HCT116 (cell line): ENCODE data around the gene CCDC54.

Source experiments
- ELF1 ChIP-seq: IDR thresholded peaks from 2 replicates; pipeline ENCODE4 v1.6.1; 2012; ENCODE audit warnings: low read depth, borderline replicate concordance
- EZH2phosphoT487 ChIP-seq: fragments of 200-600 bp; IDR thresholded peaks from 2 replicates; pipeline ENCODE4 v1.6.1; 2018; ENCODE audit warnings: antibody characterized with exemption, borderline replicate concordance
- POLR2A ChIP-seq: IDR thresholded peaks from 2 replicates; pipeline ENCODE4 v1.7.0; 2011; ENCODE audit warnings: borderline replicate concordance; ENCODE audit not compliant: insufficient read depth, insufficient read length; ENCODE audit errors: extremely low read depth
- RAD21 ChIP-seq: IDR thresholded peaks from 2 replicates; pipeline ENCODE4 v1.6.1; 2012; ENCODE audit warnings: low read depth, mild to moderate bottlenecking
- SP1 ChIP-seq: IDR thresholded peaks from 2 replicates; pipeline ENCODE4 v1.6.1; 2012; ENCODE audit warnings: low read depth
- TF ChIP-seq, protein P1 (sequence below), 3 experiments: fragments of 200-600 bp in 1 of 3; sonication (generic) in 1 of 3; IDR thresholded peaks in 2 of 3; conservative IDR thresholded peaks in 1 of 3; 2 replicates each; pipeline ENCODE4 v1.5.1; 2012 to 2017; ENCODE audit warnings: low read depth in 2 of 3, low read length in 2 of 3, antibody characterized with exemption in 1 of 3, borderline replicate concordance in 1 of 3, control low read depth in 1 of 3, mild to moderate bottlenecking in 1 of 3, mixed read lengths in 1 of 3, mixed run types in 1 of 3, moderate library complexity in 1 of 3; ENCODE audit not compliant: insufficient read depth in 1 of 3
- TF ChIP-seq, protein P2 (sequence below): IDR thresholded peaks from 2 replicates; pipeline ENCODE4 v1.6.1; 2012

DNA sequence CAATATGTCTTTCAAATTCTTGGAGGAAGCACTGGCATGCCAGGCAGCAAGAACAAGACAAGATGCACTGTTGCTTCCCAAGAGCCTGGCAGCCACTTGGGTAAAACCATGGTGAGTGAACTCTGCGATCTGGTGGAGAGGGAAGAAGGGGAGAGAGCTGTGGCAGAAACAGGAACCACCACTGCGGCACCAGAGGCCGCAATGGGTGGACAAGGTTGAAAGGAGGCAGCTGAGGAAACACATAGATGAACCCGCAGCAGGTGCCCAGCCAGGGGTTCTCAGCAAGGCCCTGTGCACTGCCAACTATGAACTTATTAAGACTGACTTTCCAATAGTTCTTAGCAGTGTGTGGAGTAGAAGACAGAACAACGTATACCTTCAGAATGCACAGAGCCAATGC, 48.2 kb upstream of the CCDC54 start:
- TF ChIP-seq RAD21 (no peak), POLR2A (no peak), SP1 (no peak), ELF1 (no peak), EZH2phosphoT487 (no peak)
- TF ChIP-seq, protein P1, sequence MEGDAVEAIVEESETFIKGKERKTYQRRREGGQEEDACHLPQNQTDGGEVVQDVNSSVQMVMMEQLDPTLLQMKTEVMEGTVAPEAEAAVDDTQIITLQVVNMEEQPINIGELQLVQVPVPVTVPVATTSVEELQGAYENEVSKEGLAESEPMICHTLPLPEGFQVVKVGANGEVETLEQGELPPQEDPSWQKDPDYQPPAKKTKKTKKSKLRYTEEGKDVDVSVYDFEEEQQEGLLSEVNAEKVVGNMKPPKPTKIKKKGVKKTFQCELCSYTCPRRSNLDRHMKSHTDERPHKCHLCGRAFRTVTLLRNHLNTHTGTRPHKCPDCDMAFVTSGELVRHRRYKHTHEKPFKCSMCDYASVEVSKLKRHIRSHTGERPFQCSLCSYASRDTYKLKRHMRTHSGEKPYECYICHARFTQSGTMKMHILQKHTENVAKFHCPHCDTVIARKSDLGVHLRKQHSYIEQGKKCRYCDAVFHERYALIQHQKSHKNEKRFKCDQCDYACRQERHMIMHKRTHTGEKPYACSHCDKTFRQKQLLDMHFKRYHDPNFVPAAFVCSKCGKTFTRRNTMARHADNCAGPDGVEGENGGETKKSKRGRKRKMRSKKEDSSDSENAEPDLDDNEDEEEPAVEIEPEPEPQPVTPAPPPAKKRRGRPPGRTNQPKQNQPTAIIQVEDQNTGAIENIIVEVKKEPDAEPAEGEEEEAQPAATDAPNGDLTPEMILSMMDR (IDR thresholded peaks at IDR 0.05 in 2 of 3, conservative IDR thresholded peaks at IDR 0.05 in 1 of 3; ENCODE audit: borderline replicate concordance in 1 of 3, insufficient read depth in 1 of 3, low read depth in 2 of 3, low read length in 2 of 3): no peak
- TF ChIP-seq, protein P2, sequence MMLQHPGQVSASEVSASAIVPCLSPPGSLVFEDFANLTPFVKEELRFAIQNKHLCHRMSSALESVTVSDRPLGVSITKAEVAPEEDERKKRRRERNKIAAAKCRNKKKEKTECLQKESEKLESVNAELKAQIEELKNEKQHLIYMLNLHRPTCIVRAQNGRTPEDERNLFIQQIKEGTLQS: no peak
